ENCODE results near the gene IL18BP. TPM values are rescaled to one million over a fixed set of nuclear protein-coding genes. Genes with fewer than 3 reads are reported as not detected.

The IL18BP gene
- total RNA-seq, 1 experiment from 2014 or later: 34.7 TPM

DNA sequence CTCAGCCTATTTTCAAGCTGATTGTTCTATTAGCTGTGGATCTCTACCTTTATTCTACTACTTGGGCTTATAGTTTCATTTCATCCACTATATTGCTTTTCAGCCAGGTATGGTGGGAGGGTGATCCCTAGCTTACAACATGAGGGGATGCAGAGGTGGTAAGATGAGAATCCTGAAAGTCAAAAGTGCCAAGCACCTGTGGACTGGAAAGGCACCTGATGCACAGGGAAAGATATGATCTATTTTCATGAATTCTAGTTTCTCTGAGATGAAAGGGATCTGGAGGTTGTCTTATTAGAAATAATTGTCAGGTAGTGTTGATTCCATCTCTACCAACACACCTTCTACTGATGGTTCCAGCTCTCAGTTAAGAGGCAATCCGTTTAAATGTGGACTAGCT is 21.6 kb upstream of the IL18BP start:
- H3K4me3 ChIP-seq (ENCODE audit: low read depth, low read length): no peak overlapping the region
- intact Hi-C loops (cut with micrococcal nuclease; ENCODE audit: unreplicated experiment): loop anchor here (10.0 kb wide), 1 partner anchor 112 kb away; no protein-coding TSS in a partner anchor
- CTCF ChIA-PET: interaction anchor here (0.5 to 2.9 kb wide), 6 partner anchors 12 to 454 kb away, joined by 3 to 9 read pairs (median 6); no protein-coding TSS in a partner anchor

GRCh38 chr11:71977743-71978418 is 20.8 kb upstream of the IL18BP start:
- POLR2A ChIA-PET: no interaction called here
- CTCF ChIA-PET: interaction anchor here (0.5 to 2.9 kb wide), 7 partner anchors 10 to 453 kb away, joined by 3 to 9 read pairs (median 7); no protein-coding TSS in a partner anchor
- Histone ChIP-seq H3K4me3 (ENCODE audit: low read depth, low read length) (no peak overlapping the region), H3K27me3 (replicated peaks; ENCODE audit: control insufficient read depth, insufficient read depth, low read length) (no peaks in the 10 kb centered on the region), H3K9me3 (no peaks in the 10 kb centered on the region), H3K36me3 (ENCODE audit: control insufficient read depth, insufficient read depth, low read length) (peaks cover 6% of the 10 kb centered on the region; the same call in 1 of the 2 replicates), H3K4me1 (no peaks in the 10 kb centered on the region)
- Mint-ChIP-seq H3K27ac (ENCODE audit: unreplicated experiment) (no peak overlapping the region), H3K9me3 (ENCODE audit: unreplicated experiment) (no peaks in the 10 kb centered on the region), H3K4me3 (ENCODE audit: unreplicated experiment) (no peak overlapping the region), H3K36me3 (ENCODE audit: insufficient read depth, unreplicated experiment) (peaks cover 71% of the 10 kb centered on the region), H3K4me1 (ENCODE audit: low read depth, unreplicated experiment) (peaks cover 14% of the 10 kb centered on the region), H3K27me3 (ENCODE audit: insufficient read depth, unreplicated experiment) (no peaks in the 10 kb centered on the region)
- peak in 1 of 2 experiments; percentile 64 for DNase-seq
- TF ChIP-seq, protein P1, sequence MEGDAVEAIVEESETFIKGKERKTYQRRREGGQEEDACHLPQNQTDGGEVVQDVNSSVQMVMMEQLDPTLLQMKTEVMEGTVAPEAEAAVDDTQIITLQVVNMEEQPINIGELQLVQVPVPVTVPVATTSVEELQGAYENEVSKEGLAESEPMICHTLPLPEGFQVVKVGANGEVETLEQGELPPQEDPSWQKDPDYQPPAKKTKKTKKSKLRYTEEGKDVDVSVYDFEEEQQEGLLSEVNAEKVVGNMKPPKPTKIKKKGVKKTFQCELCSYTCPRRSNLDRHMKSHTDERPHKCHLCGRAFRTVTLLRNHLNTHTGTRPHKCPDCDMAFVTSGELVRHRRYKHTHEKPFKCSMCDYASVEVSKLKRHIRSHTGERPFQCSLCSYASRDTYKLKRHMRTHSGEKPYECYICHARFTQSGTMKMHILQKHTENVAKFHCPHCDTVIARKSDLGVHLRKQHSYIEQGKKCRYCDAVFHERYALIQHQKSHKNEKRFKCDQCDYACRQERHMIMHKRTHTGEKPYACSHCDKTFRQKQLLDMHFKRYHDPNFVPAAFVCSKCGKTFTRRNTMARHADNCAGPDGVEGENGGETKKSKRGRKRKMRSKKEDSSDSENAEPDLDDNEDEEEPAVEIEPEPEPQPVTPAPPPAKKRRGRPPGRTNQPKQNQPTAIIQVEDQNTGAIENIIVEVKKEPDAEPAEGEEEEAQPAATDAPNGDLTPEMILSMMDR (IDR thresholded peaks at IDR 0.05; ENCODE audit: insufficient read depth in 1 of 2, low read depth in 1 of 2, low read length in 1 of 2, severe bottlenecking in 1 of 2, unreplicated experiment in 1 of 2): peak; percentile 59 to 83
- no TSS peak for BruUV-seq (replicated peaks)
- intact Hi-C loops (cut with micrococcal nuclease; ENCODE audit: unreplicated experiment): loop anchor here (10.0 kb wide), 1 partner anchor 113 kb away; no protein-coding TSS in a partner anchor

More for the DNA sequence above, 21.6 kb upstream of the IL18BP start:
- no peaks in the 10 kb centered on the region for H3K9me3 Mint-ChIP-seq (ENCODE audit: unreplicated experiment)
- Histone ChIP-seq H3K4me1 (no peaks in the 10 kb centered on the region), H3K36me3 (ENCODE audit: control insufficient read depth, insufficient read depth, low read length) (peaks cover 6% of the 10 kb centered on the region; the same call in 1 of the 2 replicates), H3K27me3 (replicated peaks; ENCODE audit: control insufficient read depth, insufficient read depth, low read length) (no peaks in the 10 kb centered on the region), H3K9me3 (no peaks in the 10 kb centered on the region)
- no peak overlapping the region for H3K27ac Mint-ChIP-seq (ENCODE audit: unreplicated experiment)
- DNase-seq: no peak
- H3K4me1 Mint-ChIP-seq (ENCODE audit: low read depth, unreplicated experiment): peaks cover 14% of the 10 kb centered on the region
- no peaks in the 10 kb centered on the region for H3K27me3 Mint-ChIP-seq (ENCODE audit: insufficient read depth, unreplicated experiment)
- POLR2A ChIA-PET: no interaction called here
- BruUV-seq (replicated peaks): no TSS peak
- no peak overlapping the region for H3K4me3 Mint-ChIP-seq (ENCODE audit: unreplicated experiment)
- TF ChIP-seq, protein P1 (IDR thresholded peaks at IDR 0.05; ENCODE audit: insufficient read depth in 1 of 2, low read depth in 1 of 2, low read length in 1 of 2, severe bottlenecking in 1 of 2, unreplicated experiment in 1 of 2): no peak
- H3K36me3 Mint-ChIP-seq (ENCODE audit: insufficient read depth, unreplicated experiment): peaks cover 71% of the 10 kb centered on the region

DNA sequence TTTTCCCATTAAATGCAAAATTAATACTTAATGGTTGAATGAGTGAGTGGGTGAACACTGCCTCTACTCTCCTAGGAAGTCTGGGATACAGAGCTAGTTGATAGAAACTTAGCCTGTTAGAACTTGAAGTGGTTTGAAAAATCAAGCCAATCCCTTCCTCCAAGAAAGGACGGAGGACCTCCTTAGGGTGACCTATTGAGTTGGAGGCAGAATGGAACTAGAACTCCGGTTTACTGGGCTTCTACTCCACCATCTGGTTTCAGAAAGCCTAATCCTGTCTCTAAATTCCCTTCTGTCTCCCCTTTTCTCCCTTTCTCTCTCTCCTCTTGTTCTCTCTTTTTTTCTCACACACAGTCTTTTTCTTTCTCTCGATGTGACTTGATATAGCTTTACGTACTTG is 19.6 kb upstream of the IL18BP start:
- Mint-ChIP-seq H3K36me3 (ENCODE audit: insufficient read depth, unreplicated experiment) (peaks cover 75% of the 10 kb centered on the region), H3K4me1 (ENCODE audit: low read depth, unreplicated experiment) (peaks cover 14% of the 10 kb centered on the region), H3K9me3 (ENCODE audit: unreplicated experiment) (no peaks in the 10 kb centered on the region), H3K4me3 (ENCODE audit: unreplicated experiment) (no peak overlapping the region), H3K27ac (ENCODE audit: unreplicated experiment) (no peak overlapping the region), H3K27me3 (ENCODE audit: insufficient read depth, unreplicated experiment) (no peaks in the 10 kb centered on the region)
- ChIA-PET CTCF (interaction anchor here (2.9 kb wide), 1 partner anchor 30 kb away, joined by 7 read pairs; no protein-coding TSS in a partner anchor), POLR2A (no interaction called here)
- DNase-seq: no peak
- intact Hi-C loops (cut with micrococcal nuclease; ENCODE audit: unreplicated experiment): loop anchor here (10.0 kb wide), 1 partner anchor 114 kb away; no protein-coding TSS in a partner anchor
- Histone ChIP-seq H3K4me3 (ENCODE audit: low read depth, low read length) (no peak overlapping the region), H3K9me3 (no peaks in the 10 kb centered on the region), H3K27me3 (replicated peaks; ENCODE audit: control insufficient read depth, insufficient read depth, low read length) (no peaks in the 10 kb centered on the region), H3K4me1 (no peaks in the 10 kb centered on the region), H3K36me3 (ENCODE audit: control insufficient read depth, insufficient read depth, low read length) (peaks cover 8% of the 10 kb centered on the region)
- BruUV-seq (replicated peaks): no TSS peak
- TF ChIP-seq, protein P1 (IDR thresholded peaks at IDR 0.05; ENCODE audit: insufficient read depth in 1 of 2, low read depth in 1 of 2, low read length in 1 of 2, severe bottlenecking in 1 of 2, unreplicated experiment in 1 of 2): no peak
